ENCODE data around the gene RNF123.

DNA sequence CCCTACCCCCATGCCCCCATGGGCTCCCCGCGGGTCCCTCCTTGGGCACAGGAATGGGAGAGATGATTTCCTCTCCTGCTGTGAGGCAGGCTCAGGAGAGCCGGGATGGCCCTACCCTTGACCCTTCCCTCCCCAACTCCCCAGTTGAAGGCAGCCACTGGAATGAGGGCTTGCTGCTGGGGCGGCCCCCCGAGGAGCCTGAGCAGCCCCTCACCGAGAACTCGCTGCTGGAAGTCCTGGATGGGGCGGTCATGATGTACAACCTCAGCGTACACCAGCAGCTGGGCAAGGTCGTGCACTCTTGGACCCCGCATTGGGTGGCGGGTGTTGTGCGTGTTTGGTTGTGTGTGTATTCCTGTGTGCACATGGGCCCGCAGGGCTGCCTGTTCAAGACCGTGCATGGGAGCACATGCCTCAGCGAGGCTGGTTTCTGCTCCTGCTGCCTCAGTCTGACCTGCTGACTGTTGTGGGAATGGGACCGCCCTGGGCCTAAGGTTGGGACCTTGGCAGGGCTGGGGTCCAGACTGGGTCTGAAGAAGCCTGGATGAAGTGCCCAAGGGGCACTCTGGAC, 16.1 kb downstream of the RNF123 start:
- TF ChIP-seq, protein P1, sequence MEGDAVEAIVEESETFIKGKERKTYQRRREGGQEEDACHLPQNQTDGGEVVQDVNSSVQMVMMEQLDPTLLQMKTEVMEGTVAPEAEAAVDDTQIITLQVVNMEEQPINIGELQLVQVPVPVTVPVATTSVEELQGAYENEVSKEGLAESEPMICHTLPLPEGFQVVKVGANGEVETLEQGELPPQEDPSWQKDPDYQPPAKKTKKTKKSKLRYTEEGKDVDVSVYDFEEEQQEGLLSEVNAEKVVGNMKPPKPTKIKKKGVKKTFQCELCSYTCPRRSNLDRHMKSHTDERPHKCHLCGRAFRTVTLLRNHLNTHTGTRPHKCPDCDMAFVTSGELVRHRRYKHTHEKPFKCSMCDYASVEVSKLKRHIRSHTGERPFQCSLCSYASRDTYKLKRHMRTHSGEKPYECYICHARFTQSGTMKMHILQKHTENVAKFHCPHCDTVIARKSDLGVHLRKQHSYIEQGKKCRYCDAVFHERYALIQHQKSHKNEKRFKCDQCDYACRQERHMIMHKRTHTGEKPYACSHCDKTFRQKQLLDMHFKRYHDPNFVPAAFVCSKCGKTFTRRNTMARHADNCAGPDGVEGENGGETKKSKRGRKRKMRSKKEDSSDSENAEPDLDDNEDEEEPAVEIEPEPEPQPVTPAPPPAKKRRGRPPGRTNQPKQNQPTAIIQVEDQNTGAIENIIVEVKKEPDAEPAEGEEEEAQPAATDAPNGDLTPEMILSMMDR (IDR thresholded peaks at IDR 0.05; ENCODE audit: low read depth, low read length): no peak
- TF ChIP-seq POLR2A (IDR thresholded peaks at IDR 0.05; ENCODE audit: extremely low read depth, insufficient read length): no peak

Data from NB4 (cell line).